Upper lobe of left lung (tissue), 6 donors: ENCODE data around the gene POLN. TPM values are rescaled to one million over a fixed set of nuclear protein-coding genes. Genes with fewer than 3 reads are reported as not detected.

ENCODE experiments used
- ATAC-seq, 2 donors: fragments of 200-7000 bp; cut with Tn5 transposase; one replicate each; pipeline ENCODE4 v1.9.1; 2022; ENCODE audit warnings: mild to moderate bottlenecking in 2 of 2, moderate library complexity in 2 of 2; ENCODE audit not compliant: low FRiP score in 2 of 2
- DNase-seq, 2 donors: peaks; one replicate each; pipeline ENCODE4 v3.0.0-alpha.2; 2019 to 2020
- H3K27ac ChIP-seq, 4 donors: fragments of 200-600 bp; sonication (generic); one replicate each; pipeline ENCODE4 v1.5.1; 2016 to 2019
- H3K27me3 ChIP-seq, 4 donors: fragments of 200-600 bp; sonication (generic); one replicate each; pipeline ENCODE4 v1.5.1; 2017 to 2019
- H3K36me3 ChIP-seq, 4 donors: fragments of 200-600 bp; sonication (generic); one replicate each; pipeline ENCODE4 v1.5.1; 2016 to 2019
- H3K4me1 ChIP-seq, 4 donors: fragments of 200-600 bp; sonication (generic); one replicate each; pipeline ENCODE4 v1.5.1; 2018 to 2019
- H3K4me3 ChIP-seq, 4 donors: fragments of 200-600 bp; sonication (generic); one replicate each; pipeline ENCODE4 v1.5.1; 2017 to 2019; ENCODE audit warnings: mild to moderate bottlenecking in 2 of 4, moderate library complexity in 1 of 4
- H3K9me3 ChIP-seq, 4 donors: fragments of 200-600 bp; sonication (generic); one replicate each; pipeline ENCODE4 v1.5.1; 2018 to 2019
- EP300 ChIP-seq, 4 donors: sonication (generic); formaldehyde crosslinking; IDR thresholded peaks; one replicate each; pipeline ENCODE4 v1.5.1; 2017; ENCODE audit warnings: antibody characterized with exemption in 4 of 4, control low read depth in 2 of 4
- POLR2A ChIP-seq, 4 donors: fragments of 450-650 bp; IDR thresholded peaks; one replicate each; pipeline ENCODE4 v1.5.1; 2016 to 2017; ENCODE audit warnings: antibody characterized with exemption in 4 of 4, mild to moderate bottlenecking in 2 of 4
- POLR2AphosphoS5 ChIP-seq, 2 donors: sonication (generic); formaldehyde crosslinking; IDR thresholded peaks; one replicate each; pipeline ENCODE4 v1.5.1; 2017; ENCODE audit warnings: antibody characterized with exemption in 2 of 2
- WGBS, 2 donors: methylation state at CpG; one replicate each; pipeline ENCODE4 v1.1.5; 2017 to 2018; 5-methylcytosine and 5-hydroxymethylcytosine counted together
- total RNA-seq, 6 donors: library from RNA; depleted of rRNA in 4 of 6; stranded (reverse); fragments of >200 nt in 4 of 6; gene quantifications; one replicate each; pipeline versions ENCODE4 v1.1.0 to v1.2.1, GENCODE V29; 2016 to 2021
- TF ChIP-seq, protein P1 (sequence below), 6 experiments: fragments of 450-650 bp in 4 of 6; fragments of 200-600 bp in 2 of 6; sonication (generic) in 2 of 6; IDR thresholded peaks; one replicate each; pipeline ENCODE4 v1.5.1; 2016 to 2019; ENCODE audit warnings: antibody characterized with exemption in 6 of 6
- donor health status: DM: no; HTN: no; CAD: no; lungs with moderate emphysema.
- donor health status: DM: no; HTN: yes; CAD: no; lungs with severe emphysema.

Gene POLN
- total RNA-seq, 6 donors from 2014 or later, result 0.89 to 5.5 (median 2.6) TPM

DNA sequence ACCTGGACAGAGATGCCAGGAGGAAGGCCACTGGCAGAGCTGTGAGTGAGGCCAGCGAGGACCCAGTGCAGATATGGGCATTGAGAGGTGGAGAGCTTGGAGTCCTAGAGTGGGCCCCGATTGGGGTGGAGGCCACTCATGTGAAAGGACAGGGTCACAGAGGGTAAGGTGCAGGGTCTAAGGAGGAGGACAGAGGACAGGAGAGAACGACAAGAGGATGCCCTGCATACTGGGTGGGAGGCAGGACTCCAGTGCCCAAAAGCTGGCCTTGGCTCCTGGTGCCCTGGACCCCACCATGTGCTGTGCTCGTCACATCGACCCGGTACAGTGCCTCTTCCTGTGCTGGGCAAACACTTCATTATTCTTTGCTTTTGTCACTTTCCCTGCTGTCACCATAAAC, 116.1 kb downstream of the POLN start:
- no peak for DNase-seq
- peak in 1 of 2 donors; percentile 6 for ATAC-seq
- 64 to 74% methylated on average over 6 of the region's 6 CpGs for WGBS, 2 donors

DNA sequence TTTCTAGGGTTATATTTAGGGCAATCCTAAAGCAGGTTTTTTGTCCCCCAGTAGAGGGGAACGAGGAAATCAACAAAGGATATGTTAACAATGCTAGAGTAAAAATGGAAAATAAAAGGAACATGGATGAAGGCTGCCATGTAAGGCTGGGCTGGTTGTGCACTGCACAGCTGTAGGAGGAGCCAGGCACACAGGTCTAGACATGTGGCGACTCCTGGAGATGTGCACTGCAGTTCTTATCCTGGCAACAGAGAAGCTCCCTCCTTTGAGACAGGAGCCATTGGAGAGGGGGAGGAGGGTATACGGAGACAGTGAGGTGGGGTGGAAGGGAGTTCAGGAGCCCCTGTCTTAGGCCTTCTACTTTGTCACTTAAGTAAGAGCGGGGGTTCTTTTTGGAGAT, 116.9 kb downstream of the POLN start:
- WGBS, 2 donors, result 92% methylated on average over 4 of the region's 4 CpGs
- ATAC-seq (no peak), DNase-seq (no peak)
- H3K27me3 ChIP-seq, result no peaks in the 10 kb centered on the region
- H3K4me3 ChIP-seq, result no peak overlapping the region
- TF ChIP-seq POLR2AphosphoS5 (IDR thresholded peaks at IDR 0.05) (no peak), EP300 (IDR thresholded peaks at IDR 0.05) (no peak)
- TF ChIP-seq, protein P1, sequence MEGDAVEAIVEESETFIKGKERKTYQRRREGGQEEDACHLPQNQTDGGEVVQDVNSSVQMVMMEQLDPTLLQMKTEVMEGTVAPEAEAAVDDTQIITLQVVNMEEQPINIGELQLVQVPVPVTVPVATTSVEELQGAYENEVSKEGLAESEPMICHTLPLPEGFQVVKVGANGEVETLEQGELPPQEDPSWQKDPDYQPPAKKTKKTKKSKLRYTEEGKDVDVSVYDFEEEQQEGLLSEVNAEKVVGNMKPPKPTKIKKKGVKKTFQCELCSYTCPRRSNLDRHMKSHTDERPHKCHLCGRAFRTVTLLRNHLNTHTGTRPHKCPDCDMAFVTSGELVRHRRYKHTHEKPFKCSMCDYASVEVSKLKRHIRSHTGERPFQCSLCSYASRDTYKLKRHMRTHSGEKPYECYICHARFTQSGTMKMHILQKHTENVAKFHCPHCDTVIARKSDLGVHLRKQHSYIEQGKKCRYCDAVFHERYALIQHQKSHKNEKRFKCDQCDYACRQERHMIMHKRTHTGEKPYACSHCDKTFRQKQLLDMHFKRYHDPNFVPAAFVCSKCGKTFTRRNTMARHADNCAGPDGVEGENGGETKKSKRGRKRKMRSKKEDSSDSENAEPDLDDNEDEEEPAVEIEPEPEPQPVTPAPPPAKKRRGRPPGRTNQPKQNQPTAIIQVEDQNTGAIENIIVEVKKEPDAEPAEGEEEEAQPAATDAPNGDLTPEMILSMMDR (IDR thresholded peaks at IDR 0.05), result no peak
- H3K36me3 ChIP-seq, result no peaks in the 10 kb centered on the region
- H3K9me3 ChIP-seq, result no peaks in the 10 kb centered on the region
- H3K4me1 ChIP-seq, result no peaks in the 10 kb centered on the region
- H3K27ac ChIP-seq, result no peak overlapping the region

More for the DNA sequence above, 116.1 kb downstream of the POLN start:
- no peaks in the 10 kb centered on the region for H3K9me3 ChIP-seq
- no peak overlapping the region for H3K4me3 ChIP-seq
- H3K27me3 ChIP-seq, result no peaks in the 10 kb centered on the region
- no peaks in the 10 kb centered on the region for H3K4me1 ChIP-seq
- no peaks in the 10 kb centered on the region for H3K36me3 ChIP-seq
- H3K27ac ChIP-seq, result no peak overlapping the region
- TF ChIP-seq EP300 (IDR thresholded peaks at IDR 0.05) (no peak), POLR2A (IDR thresholded peaks at IDR 0.05) (no peak), POLR2AphosphoS5 (IDR thresholded peaks at IDR 0.05) (no peak)
- TF ChIP-seq, protein P1 (IDR thresholded peaks at IDR 0.05), result no peak

DNA sequence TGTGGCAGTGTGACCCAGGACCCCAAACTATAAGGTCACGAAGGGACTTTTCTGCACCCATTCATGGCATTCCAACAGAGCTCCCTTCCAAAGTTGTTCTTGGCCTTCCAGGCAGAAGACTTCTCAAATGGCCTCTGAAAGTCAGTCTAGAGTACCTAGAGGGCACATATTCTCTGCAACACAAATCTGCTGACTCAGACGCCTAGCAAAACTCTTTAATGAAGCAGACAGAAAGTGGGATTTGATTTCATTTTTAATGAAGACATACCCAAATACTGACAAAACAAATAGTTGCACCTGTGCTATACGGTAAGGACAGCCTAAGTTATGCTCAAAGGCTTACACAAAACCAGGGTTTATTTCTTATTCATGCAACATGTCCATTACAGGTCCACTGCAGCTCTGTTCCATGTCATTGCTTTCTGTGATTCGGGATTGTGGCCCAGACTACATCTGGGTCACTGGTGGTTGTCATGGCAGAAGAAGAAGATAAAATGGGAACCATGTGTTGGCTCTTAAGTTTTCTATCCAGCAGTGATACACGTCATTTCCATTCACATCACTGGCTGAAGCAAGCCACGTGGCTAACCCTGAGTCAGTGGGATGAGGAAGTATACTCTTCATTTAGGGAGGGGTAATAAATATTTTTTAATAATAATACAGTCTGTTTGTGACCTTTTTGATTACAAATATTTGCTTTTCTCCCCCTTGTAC, 125.1 kb downstream of the POLN start:
- ATAC-seq (no peak), DNase-seq (no peak)
- H3K27me3 ChIP-seq, result no peaks in the 10 kb centered on the region
- H3K27ac ChIP-seq, result no peak overlapping the region
- H3K36me3 ChIP-seq, result no peaks in the 10 kb centered on the region
- no peak for TF ChIP-seq POLR2AphosphoS5 (IDR thresholded peaks at IDR 0.05)
- H3K9me3 ChIP-seq, result no peaks in the 10 kb centered on the region
- H3K4me1 ChIP-seq, result no peaks in the 10 kb centered on the region
- 88 to 92% methylated on average over 6 of the region's 6 CpGs for WGBS, 2 donors
- no peak overlapping the region for H3K4me3 ChIP-seq

DNA sequence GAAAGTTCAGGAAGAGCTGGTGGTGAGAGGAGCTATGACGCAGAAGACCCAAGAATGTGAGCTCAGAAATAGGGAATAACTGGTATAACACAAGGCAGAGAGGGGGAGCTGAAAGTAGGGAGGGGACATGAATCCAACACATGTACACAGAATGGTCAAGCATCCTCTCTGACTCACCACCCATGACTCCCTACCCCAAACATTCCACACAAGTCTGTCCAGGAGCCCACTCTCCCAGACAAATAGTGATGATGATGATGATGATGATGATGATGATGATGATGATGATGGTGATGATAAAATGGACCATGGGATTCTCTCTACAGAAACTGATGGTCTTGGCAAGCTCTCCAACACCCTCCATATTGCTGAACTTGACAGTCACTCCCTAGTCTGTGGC, 136.4 kb downstream of the POLN start:
- no peaks in the 10 kb centered on the region for H3K4me1 ChIP-seq
- 96 to 100% methylated on average over 1 of the region's 1 CpG for WGBS, 2 donors
- TF ChIP-seq EP300 (IDR thresholded peaks at IDR 0.05) (no peak), POLR2AphosphoS5 (IDR thresholded peaks at IDR 0.05) (no peak), POLR2A (IDR thresholded peaks at IDR 0.05) (no peak)
- TF ChIP-seq, protein P1 (IDR thresholded peaks at IDR 0.05), result no peak
- no peaks in the 10 kb centered on the region for H3K36me3 ChIP-seq
- H3K27me3 ChIP-seq, result no peaks in the 10 kb centered on the region
- H3K9me3 ChIP-seq, result peaks cover 13 to 21% (median 17%) of the 10 kb centered on the region in 4 donors
- H3K27ac ChIP-seq, result no peak overlapping the region
- ATAC-seq, result no peak
- no peak for DNase-seq
- H3K4me3 ChIP-seq, result no peak overlapping the region

DNA sequence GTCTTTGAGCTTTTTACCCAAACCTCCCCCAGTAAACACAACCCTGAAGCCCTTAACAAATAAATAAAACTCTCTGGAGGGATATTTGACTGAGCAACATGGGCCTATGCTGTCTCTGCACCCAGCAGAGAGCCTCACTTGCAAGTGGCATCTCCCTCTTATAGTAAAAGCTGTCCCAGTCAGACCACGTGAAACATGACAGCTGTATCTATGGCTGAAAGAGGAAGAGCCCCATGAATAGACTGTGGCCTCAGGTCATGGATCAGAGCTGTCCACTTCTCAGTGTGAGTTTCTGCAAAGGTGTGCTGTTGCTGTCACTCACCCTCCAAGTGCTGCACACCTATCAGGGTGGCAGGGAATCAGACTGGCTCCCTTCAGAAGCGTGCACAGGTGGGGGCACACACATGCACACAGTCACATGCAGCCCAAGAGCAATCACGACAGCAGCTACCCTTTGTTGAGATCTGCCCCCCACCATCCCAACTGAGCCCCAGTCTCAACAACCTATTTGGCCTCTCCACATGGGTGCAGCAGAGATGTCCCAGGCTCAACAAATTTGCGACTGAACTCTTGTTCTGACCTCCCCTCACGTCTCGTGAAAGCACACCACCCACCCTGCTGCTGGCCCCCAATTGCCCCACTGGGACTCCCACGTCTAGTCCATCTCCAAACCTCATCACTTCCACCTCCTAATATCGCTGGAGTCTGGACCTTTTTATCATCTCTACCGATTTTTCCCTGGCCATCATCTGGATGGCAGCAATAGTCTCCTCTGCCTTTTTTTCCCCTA, 137.2 kb downstream of the POLN start:
- Histone ChIP-seq H3K9me3 (peaks cover 13 to 21% (median 17%) of the 10 kb centered on the region in 4 donors), H3K4me3 (no peak overlapping the region), H3K4me1 (no peaks in the 10 kb centered on the region), H3K27ac (no peak overlapping the region), H3K27me3 (no peaks in the 10 kb centered on the region), H3K36me3 (no peaks in the 10 kb centered on the region)
- TF ChIP-seq, protein P1 (IDR thresholded peaks at IDR 0.05), result no peak
- TF ChIP-seq POLR2A (IDR thresholded peaks at IDR 0.05) (no peak), EP300 (IDR thresholded peaks at IDR 0.05) (no peak), POLR2AphosphoS5 (IDR thresholded peaks at IDR 0.05) (no peak)
- ATAC-seq (no peak), DNase-seq (no peak)
- WGBS, 2 donors, result 76 to 82% methylated on average over 7 to 9 of the region's 9 CpGs
